ENCODE measurements around the gene FOLH1.
"Not testable (repeated sequence)": the region's sequence is repeated elsewhere in the genome, so short reads cannot be mapped to it uniquely, and the experiment has no call there.

GRCh38 chr11:49186225-49186624 is 22.2 kb downstream of the FOLH1 start:
- TF ChIP-seq CTCF (optimal IDR thresholded peaks at IDR 0.05 in 1 of 3, IDR thresholded peaks at IDR 0.05 in 1 of 3, conservative IDR thresholded peaks at IDR 0.05 in 1 of 3; ENCODE audit: extremely low read depth in 1 of 3, insufficient read depth in 2 of 3, low read length in 3 of 3); EZH2 (IDR thresholded peaks at IDR 0.05; ENCODE audit: low read length): not testable (repeated sequence)
